Inflammatory macrophage (primary cell): ENCODE results near the gene ZNF487.
"Not testable (repeated sequence)": the region's sequence is repeated elsewhere in the genome, so short reads cannot be mapped to it uniquely, and the experiment has no call there.

Source experiments
- DNase-seq, 2 donors: peaks; one replicate each; pipeline ENCODE4 v3.0.0-alpha.2; 2020 to 2022

Gene ZNF487

GRCh38 chr10:43404704-43405084 lies 32.2 kb upstream of the ZNF487 start:
- DNase-seq, result peak in 1 of 2 donors; percentile 23

DNA sequence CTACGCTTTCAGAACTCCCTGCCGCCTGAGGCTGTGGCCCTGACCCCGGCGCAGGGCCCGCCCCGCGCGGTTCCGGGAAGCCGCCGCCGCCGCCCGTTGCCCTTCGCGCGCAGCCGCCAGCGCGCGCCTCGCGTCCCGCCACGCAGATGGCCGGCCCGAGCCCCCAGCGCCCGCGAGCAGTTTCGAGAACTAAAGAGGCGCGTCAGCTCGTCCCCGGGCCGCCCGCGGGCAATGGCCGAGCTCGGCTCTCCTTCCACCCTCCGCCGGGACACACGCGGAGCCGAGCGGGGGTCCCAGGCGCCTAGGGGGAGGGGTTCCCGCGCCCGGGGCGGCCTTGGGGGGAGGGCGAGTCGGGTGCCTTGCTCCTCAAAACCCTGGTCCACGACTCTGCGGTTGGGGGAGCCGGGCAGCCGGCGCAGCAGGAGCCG lies 29.7 kb upstream of the ZNF487 start:
- peak; percentile 54 to 66 for DNase-seq

DNA sequence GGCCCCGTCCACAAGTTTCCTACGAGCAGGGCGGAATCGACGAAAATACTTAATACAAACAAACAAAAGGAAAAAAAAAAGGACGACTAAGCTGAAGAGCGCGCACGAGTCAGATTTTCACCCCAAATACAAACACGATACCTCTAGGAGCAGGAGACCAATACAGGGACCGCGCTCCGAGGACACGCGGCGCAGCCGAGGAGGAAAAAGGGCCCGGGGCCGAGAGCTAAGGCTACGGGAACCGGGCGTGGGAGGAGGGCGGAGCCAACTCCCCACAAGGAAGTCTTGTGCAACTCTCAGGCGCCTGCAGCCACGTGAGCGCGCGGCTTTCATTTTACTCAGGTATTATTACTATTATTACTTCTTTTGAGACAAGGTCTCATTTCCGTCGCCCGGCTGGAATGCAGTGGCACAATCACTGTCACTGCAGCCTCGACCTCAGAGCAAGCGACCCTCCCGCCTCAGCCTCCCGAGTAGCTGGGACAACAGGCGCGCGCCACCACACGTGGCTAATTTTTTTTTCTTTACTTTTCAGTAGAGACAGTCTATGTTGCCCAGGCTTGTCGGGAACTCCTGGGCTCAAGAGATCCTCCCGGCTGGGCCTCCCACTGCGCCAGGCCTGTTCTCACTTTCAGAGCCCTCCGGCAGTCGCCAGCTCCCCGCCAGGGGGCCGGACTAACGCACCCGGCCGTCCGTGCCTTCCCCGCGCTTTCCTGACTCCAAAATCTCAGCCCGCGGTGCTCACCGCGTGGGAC lies 29.2 kb upstream of the ZNF487 start:
- peak; percentile 92 to 97 for DNase-seq

DNA sequence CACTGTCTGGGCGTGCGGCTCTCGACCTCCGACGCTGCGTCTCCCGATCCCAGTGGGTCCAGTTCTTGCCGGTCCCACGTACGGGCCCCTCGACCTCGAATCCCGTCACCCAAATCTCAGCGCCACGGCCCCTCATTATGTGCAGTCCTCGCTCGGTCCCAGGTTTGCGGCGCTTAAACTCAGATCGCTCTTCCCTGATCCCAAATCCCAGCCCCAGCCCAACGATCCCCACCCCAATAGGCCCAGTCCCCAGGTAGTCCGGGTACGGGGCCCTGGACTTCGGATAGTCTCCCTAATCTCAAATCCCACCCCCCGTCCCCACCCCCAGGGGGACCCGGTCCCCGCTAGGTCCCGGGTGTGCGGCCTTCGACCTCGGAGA lies 28.6 kb upstream of the ZNF487 start:
- DNase-seq, result no peak

GRCh38 chr10:43408710-43409384 lies 28.1 kb upstream of the ZNF487 start, which contains the start of gene HNRNPF:
HNRNPF (minus strand) TSS chr10:43409186; CDS start chr10:43387884, 21,302 bp downstream.
- peak; percentile 97 to 98 for DNase-seq

GRCh38 chr10:43409385-43410109 lies 27.4 kb upstream of the ZNF487 start:
- DNase-seq, result peak; percentile 40 to 46

DNA sequence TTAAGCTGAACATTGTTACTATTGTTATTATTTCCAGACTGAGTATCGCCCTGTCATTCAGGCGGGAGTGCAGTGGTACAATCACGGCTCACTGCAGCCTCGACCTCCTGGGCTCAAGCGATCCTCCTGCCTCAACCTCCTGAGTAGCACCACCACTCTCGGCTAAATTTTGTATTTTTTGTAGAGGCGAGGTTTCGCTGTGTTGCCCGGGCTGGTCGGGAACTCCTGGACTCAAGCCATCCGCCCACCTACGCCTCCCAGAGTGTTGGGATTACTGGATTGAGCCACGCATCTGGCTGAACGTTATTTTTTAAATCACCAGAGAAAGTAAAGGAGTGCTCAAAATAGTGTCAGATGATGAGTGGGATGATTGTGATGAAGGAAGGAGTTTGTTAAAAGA lies 26.6 kb upstream of the ZNF487 start:
- DNase-seq, result no peak

- DNase-seq, result no peak
Measured at GRCh38 chr10:43411536-43411935, 25.4 kb upstream of the ZNF487 start.

DNA sequence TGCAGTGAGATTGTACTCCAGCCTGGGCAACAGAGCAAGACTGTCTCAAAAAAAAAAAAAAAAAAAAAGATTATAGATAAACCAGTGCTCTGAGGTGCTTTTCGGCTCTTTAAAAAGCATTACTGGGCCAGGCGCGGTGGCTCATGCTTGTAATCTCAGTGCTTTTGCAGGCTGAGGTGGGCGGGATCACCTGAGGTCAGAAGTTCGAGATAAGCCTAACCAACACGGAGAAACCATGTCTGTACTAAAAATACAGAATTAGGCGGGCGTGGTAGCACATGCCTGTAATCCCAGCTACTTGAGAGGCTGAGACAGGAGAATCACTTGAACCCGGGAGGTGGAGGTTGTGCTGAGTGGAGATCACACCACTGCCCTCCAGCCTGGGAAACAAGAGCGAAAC lies 21.4 kb upstream of the ZNF487 start:
- no peak for DNase-seq

GRCh38 chr10:43417950-43418768 lies 18.8 kb upstream of the ZNF487 start:
- DNase-seq, result peak; percentile 68 to 75

GRCh38 chr10:43419997-43420368 lies 16.9 kb upstream of the ZNF487 start:
- DNase-seq, result no peak

DNA sequence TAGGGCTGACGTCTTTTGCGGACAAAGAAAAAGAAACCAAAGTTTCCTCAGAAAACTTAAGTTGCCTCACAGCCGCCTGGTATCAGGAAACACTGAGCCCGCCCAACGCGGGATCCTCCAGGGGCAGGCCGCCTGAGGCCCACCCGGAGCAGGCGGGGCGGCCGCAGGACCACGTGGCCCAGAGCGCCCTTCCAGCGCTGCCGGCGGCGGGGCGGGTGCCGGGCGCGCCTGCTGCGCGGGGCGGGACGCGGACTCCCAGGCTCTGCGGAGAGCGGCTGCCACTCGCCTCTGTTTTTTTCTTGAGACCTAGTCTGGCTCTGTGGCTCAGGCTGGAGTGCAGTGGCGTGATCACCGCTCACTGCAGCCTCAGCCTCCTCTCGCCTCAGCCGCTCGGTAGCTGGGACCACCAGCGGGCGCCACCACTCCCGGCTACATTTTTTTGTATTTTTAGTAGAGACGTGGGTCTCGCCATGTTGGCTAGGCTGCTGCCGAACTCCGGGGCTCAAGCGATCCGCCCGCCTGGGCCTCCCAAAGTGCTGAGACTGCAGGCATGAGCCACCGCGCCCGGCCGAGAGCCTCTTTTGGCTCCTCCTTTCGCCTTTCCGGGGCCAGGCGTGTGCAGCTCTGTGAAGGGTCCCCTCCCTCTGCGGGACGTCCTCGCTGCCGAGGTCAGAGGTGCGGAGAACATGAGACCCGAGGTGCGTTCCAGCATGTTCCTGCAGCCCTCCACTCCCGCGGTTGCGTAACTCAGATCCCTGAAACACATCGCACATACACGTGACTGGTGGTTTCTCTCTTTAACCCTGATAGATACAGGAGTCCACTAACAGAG lies 16.3 kb upstream of the ZNF487 start:
- DNase-seq, result peak; percentile 95 to 96

DNA sequence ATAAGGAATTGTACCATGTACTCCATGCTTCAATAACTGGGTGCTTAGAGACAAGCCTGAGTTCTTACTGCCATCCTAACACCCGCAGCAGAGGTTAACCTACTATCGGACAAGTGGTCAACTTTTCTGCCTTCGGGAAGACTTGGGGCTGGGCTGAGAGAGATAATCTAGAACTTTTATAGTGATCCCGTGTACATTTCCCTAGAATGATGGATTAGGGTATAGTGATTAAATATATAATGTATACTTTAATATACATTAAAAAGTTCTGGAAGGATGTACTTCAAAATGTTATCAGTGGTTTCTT lies 15.8 kb upstream of the ZNF487 start:
- DNase-seq, result no peak

DNA sequence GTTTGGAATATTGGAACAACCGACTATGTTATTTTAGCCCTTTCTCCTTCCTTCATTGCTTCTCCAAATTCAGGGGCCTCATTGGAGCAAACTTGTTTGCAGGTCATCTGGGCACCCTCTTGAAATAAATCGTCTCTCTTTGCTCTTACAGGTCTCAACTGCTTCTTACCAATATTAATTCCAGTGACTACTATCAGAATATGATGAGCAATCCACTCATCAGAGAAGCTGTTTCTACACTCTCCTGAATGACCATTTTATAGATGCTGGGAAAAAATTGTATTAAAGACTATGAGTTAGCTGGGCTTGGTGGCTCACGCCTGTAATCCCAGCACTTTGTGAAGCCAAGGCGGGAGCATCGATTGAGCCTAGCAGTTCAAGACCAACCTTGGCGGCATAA lies 15.4 kb upstream of the ZNF487 start:
- no peak for DNase-seq

DNA sequence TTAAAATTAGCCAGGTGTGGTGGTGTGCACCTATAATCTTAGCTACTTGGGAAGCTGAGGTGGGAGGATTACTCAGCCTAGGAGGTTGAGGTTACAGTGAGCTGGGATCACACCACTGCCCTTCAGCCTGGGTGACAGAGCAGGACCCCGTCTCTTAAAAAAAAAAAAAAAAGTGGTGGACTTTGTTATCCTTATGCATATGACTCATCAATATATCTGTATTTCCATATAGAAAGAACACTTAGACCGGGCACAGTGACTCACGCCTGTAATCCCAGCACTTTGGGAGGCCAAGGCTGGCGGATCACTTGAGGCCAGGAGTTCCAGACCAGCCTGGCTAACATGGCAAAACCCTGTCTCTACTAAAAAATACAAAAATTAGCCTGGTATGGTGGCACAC lies 15.0 kb upstream of the ZNF487 start:
- not testable (repeated sequence) for DNase-seq

- DNase-seq, result no peak
Measured at GRCh38 chr10:43424416-43424815, 12.5 kb upstream of the ZNF487 start.

DNA sequence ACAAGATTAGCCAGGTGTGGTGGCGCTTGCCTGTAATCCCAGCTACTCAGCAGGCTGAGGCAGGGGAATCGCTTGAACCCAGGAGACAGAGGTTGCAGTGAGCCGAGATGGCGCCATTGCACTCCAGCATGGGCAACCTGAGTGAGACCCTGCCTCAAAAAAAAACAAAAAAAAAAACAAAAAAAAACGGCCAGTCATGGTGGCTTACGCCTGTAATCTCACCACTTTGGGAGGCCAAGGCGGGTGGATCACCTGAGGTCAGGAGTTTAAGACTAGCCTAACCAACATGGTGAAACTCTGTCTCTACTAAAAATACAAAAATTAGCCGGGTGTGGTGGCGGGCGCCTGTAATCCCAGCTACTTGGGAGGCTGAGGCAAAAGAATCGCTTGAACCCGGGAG lies 10.4 kb upstream of the ZNF487 start:
- not testable (repeated sequence) for DNase-seq

- no peak for DNase-seq
Measured at GRCh38 chr10:43427166-43427825, 9.6 kb upstream of the ZNF487 start.

DNA sequence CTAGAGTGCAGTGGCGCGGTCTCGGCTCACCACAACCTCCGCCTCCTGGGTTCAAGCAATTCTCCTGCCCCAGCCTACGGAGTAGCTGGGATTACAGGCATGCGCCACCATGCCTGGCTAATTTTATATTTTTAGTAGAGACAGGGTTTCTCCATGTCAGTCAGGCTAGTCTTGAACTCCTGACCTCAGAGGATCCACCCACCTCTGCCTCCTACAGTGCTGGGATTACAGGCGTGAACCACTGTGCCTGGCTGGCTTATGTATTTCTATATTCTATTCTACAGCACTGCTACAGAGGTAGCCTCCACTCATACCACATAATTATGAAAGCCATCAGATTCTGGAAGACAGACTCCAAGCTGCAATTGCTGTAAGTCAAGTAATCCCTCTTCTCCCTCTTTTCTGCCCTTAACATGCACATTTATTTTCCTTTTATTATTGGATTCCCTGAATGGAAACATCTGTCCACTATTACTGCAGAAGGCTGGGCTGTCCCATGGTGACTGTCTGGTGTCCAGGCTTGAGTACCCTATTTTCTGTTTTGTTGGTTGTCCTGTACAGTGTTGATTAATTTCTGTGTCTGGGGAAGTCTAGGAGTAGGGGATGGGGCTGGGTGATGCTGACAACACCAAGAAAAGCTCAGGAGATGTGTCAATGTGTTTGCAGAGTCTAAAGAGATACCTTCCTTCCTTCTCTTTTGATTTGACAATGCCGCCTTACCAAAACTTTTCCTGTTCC lies 5.8 kb upstream of the ZNF487 start:
- peak in 1 of 2 donors; percentile 67 for DNase-seq

DNA sequence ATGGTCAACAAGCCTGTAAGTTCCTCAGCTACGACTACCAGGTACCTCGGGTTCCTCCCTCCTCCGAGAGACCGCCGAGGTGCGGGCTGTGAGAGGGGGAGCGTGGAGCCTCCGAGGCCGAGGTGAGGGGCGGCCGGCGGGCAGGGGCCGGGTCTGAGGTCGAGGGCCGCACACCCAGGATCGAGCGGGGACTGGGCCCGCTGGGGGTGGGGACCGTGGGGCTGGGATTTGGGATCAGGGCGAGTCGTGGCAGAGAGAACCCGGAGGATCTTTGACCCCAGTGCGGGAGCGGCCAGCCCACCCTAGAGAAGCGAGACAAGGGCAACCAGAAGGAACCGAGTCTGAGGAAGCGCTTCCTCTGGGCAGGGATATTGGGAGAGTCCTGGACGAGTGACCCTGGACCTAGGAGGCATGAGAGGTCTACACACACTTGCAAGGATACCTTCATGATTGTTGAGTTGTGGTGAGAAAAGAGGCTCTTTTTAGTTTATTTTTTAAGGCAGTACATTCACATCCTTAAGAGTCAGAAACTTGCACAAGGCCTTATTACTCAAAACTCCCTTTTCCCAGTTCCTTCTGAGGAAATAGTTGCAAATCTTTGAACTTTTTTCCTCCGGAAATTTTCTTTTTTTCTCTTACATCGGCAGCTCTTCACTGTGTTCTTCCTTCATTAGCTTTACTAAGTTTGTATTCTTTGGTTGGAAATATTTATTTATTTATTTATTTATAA lies 395 bp downstream of the ZNF487 start:
- DNase-seq, result peak; percentile 14 to 34
